Measurements from ENCODE around the gene CCDC68. TPM values are rescaled to one million over a fixed set of nuclear protein-coding genes. Genes with fewer than 3 reads are reported as not detected.

The CCDC68 gene
- polyA plus RNA-seq, 2 of the 4 experiments (the other 2 are of a cell fraction): 3.1 to 12.4 TPM

GRCh38 chr18:54860941-54861340 lies 98.3 kb downstream of the CCDC68 start:
- FAIRE-seq (no peak), DNase-seq (ENCODE audit: low read depth in 1 of 2, low spot score in 1 of 2) (no peak), ATAC-seq (no peak)
- CTCF ChIA-PET: no interaction called here
- TF ChIP-seq MAFK (IDR thresholded peaks at IDR 0.05; ENCODE audit: partially characterized antibody) (no peak), USF2 (IDR thresholded peaks at IDR 0.05) (no peak), HEYL (CRISPR knock-in tag; IDR thresholded peaks at IDR 0.05) (no peak), RNF2 (IDR thresholded peaks at IDR 0.05; ENCODE audit: borderline replicate concordance, low read depth) (no peak), GATA3 (IDR thresholded peaks at IDR 0.05; ENCODE audit: borderline replicate concordance) (no peak), TP53 (CRISPR knock-in tag; IDR thresholded peaks at IDR 0.05) (no peak), CHD4 (IDR thresholded peaks at IDR 0.05; ENCODE audit: borderline replicate concordance) (no peak), JUN (IDR thresholded peaks at IDR 0.05) (no peak), TFCP2L1 (CRISPR knock-in tag; IDR thresholded peaks at IDR 0.05) (no peak), RCOR1 (IDR thresholded peaks at IDR 0.05; ENCODE audit: low read depth, low read length) (no peak), FOSB (CRISPR knock-in tag; IDR thresholded peaks at IDR 0.05) (no peak)
- TF ChIP-seq, protein P1, sequence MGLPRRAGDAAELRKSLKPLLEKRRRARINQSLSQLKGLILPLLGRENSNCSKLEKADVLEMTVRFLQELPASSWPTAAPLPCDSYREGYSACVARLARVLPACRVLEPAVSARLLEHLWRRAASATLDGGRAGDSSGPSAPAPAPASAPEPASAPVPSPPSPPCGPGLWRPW (IDR thresholded peaks at IDR 0.05): no peak
- no peaks in the 10 kb centered on the region for H3K9me3 ChIP-seq
- no peak overlapping the region for H3K27ac ChIP-seq
- H3K4me1 ChIP-seq: no peaks in the 10 kb centered on the region
- POLR2A ChIA-PET: no interaction called here
- WGBS (ENCODE audit: missing lambda C conversion rate): 87% methylated on average over 1 of the region's 1 CpG
- H3K4me3 ChIP-seq: no peak overlapping the region
- H3K4me2 ChIP-seq: no peak overlapping the region

- Histone ChIP-seq H3K27ac (no peak overlapping the region), H3K9me3 (no peaks in the 10 kb centered on the region), H3K4me2 (no peak overlapping the region), H3K4me1 (no peaks in the 10 kb centered on the region), H3K4me3 (no peak overlapping the region)
- POLR2A ChIA-PET: no interaction called here
- WGBS (ENCODE audit: missing lambda C conversion rate): 85% methylated on average over 9 of the region's 9 CpGs
- CTCF ChIA-PET: no interaction called here
- ATAC-seq: no peak
- no peak for TF ChIP-seq ZNF302 (CRISPR knock-in tag; IDR thresholded peaks at IDR 0.05)
- DNase-seq (ENCODE audit: low read depth in 1 of 2, low spot score in 1 of 2): no peak
- no peak for FAIRE-seq
Observed at GRCh38 chr18:54859667-54860421, 99.4 kb downstream of the CCDC68 start.

- no peak for ATAC-seq
- ChIA-PET POLR2A (no interaction called here), CTCF (no interaction called here)
- Histone ChIP-seq H3K4me2 (no peak overlapping the region), H3K4me3 (no peak overlapping the region), H3K27ac (no peak overlapping the region), H3K9me3 (no peaks in the 10 kb centered on the region), H3K4me1 (no peaks in the 10 kb centered on the region)
- no peak for FAIRE-seq
- WGBS (ENCODE audit: missing lambda C conversion rate): 87% methylated on average over 3 of the region's 3 CpGs
- TF ChIP-seq, protein P2, sequence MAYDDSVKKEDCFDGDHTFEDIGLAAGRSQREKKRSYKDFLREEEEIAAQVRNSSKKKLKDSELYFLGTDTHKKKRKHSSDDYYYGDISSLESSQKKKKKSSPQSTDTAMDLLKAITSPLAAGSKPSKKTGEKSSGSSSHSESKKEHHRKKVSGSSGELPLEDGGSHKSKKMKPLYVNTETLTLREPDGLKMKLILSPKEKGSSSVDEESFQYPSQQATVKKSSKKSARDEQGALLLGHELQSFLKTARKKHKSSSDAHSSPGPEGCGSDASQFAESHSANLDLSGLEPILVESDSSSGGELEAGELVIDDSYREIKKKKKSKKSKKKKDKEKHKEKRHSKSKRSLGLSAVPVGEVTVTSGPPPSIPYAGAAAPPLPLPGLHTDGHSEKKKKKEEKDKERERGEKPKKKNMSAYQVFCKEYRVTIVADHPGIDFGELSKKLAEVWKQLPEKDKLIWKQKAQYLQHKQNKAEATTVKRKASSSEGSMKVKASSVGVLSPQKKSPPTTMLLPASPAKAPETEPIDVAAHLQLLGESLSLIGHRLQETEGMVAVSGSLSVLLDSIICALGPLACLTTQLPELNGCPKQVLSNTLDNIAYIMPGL (CRISPR knock-in tag; IDR thresholded peaks at IDR 0.05; ENCODE audit: borderline replicate concordance): no peak
- TF ChIP-seq SMC3 (IDR thresholded peaks at IDR 0.05) (no peak), ESRRA (IDR thresholded peaks at IDR 0.05; ENCODE audit: borderline replicate concordance, low read length) (no peak), RAD21 (conservative IDR thresholded peaks at IDR 0.05 in 1 of 2, IDR thresholded peaks at IDR 0.05 in 1 of 2) (no peak), CHD4 (IDR thresholded peaks at IDR 0.05; ENCODE audit: borderline replicate concordance) (no peak), FOXS1 (CRISPR knock-in tag; IDR thresholded peaks at IDR 0.05) (no peak), MAFK (IDR thresholded peaks at IDR 0.05; ENCODE audit: partially characterized antibody) (no peak)
- no peak for DNase-seq (ENCODE audit: low read depth in 1 of 2, low spot score in 1 of 2)
Observed at GRCh38 chr18:54857499-54857898, 101.8 kb downstream of the CCDC68 start.

Data from A549 (cell line).